ENCODE data around the gene CDC25B.
"Not testable (repeated sequence)": the region's sequence is repeated elsewhere in the genome, so short reads cannot be mapped to it uniquely, and the experiment has no call there.

DNA sequence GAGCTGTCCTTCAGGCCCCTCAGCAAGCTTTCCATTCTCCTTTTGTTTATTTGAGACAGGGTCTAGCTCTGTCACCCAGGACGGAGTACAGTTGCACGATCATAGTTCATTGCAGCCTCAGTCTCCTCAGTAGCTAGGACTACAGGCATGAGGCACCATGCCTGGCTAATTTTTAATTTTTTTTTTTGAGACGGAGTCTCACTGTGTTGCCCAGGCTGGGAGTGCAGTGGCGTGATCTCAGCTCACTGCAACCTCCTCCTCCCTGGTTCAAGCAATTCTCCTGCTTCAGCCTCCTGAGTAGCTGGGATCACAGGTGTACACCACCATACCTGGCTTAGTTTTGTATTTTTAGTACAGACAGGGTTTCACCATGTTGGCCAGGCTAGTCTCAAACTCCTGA, 6.9 kb upstream of the CDC25B start:
- TF ChIP-seq, protein P1, sequence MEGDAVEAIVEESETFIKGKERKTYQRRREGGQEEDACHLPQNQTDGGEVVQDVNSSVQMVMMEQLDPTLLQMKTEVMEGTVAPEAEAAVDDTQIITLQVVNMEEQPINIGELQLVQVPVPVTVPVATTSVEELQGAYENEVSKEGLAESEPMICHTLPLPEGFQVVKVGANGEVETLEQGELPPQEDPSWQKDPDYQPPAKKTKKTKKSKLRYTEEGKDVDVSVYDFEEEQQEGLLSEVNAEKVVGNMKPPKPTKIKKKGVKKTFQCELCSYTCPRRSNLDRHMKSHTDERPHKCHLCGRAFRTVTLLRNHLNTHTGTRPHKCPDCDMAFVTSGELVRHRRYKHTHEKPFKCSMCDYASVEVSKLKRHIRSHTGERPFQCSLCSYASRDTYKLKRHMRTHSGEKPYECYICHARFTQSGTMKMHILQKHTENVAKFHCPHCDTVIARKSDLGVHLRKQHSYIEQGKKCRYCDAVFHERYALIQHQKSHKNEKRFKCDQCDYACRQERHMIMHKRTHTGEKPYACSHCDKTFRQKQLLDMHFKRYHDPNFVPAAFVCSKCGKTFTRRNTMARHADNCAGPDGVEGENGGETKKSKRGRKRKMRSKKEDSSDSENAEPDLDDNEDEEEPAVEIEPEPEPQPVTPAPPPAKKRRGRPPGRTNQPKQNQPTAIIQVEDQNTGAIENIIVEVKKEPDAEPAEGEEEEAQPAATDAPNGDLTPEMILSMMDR (IDR thresholded peaks at IDR 0.05), result not testable (repeated sequence)
- not testable (repeated sequence) for TF ChIP-seq POLR2A (IDR thresholded peaks at IDR 0.05)
